NCI-H2107 treated with DMSO at 0.1 percent for 48 hours (cell line): ENCODE data around the gene PADI1.

Experiments
- DNase-seq: peaks from one replicate; lab custom pipeline; 2025; ENCODE audit not compliant: unreplicated experiment; lab: John Stamatoyannopoulos, UW

PADI1 gene

GRCh38 chr1:17295292-17295691 lies 90.4 kb downstream of the PADI1 start:
- DNase-seq = no peak
